Stimulated activated CD8-positive, alpha-beta memory T cell treated with anti-CD3 and anti-CD28 coated beads, Interleukin-7, amount 100 ng/mL, for 4 hours (primary cell): Measurements from ENCODE around the gene RTKN2.
"Not testable (repeated sequence)": the region's sequence is repeated elsewhere in the genome, so short reads cannot be mapped to it uniquely, and the experiment has no call there.

Experiments
- DNase-seq, 2 donors: peaks; one replicate each; pipeline ENCODE4 v3.0.0-alpha.2; 2020; ENCODE audit warnings: low read depth in 2 of 2

The RTKN2 gene

DNA sequence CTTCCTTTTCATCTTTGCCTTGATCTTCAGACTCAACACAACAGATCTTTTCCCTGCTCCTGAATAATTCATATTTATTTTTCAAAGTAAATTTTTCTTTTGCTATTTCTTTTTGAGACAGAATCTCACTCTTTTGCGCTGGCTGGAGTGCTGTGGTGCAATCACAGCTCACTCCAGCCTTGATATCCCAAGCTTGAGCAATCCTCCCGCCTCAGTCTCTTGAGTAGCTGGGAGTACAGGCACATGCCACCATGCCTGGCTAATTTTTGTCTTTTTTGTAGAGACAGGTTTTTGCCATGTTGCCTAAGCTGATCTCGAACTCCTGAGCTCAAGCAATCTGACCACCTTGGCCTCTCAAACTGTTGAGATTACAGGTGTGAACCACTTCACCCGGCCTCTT lies 9.2 kb downstream of the RTKN2 start:
- DNase-seq = no peak

DNA sequence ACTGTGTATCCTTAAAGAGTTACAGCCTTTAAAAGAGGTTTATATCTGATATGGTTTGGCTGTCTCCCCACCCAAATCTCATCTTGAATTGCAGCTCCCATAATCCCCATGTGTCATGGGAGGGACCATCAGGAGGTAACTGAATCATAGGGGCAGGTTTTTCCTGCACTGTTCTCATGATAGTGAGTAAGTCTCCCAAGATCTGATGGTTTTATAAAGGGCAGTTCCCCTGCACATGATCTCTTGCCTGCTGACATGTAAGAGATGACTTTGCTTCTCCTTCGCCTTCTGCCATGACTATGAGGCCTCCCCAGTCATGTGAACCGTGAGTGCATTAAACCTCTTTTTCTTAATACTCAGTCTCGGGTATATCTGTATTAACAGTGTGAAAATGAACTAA lies 9.7 kb downstream of the RTKN2 start:
- no peak for DNase-seq

DNA sequence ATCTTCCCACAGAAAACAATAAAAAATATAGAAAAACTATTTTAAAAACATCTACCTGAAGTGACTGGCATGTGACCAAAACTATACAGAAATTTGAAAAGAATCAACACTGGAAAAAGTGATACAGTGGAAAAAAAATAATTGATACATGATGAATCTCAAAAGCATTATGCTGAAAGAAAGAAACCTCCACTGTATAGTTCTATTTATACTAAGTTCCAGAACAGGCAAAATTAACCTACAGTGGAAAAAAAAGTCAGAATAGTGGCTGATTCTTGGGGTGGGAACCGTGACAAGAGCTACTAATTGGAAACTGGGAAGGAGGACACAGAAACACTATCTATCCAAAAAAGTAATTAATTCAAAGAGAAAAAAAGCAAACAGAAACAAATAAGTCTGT lies 14.9 kb downstream of the RTKN2 start:
- no peak for DNase-seq

DNA sequence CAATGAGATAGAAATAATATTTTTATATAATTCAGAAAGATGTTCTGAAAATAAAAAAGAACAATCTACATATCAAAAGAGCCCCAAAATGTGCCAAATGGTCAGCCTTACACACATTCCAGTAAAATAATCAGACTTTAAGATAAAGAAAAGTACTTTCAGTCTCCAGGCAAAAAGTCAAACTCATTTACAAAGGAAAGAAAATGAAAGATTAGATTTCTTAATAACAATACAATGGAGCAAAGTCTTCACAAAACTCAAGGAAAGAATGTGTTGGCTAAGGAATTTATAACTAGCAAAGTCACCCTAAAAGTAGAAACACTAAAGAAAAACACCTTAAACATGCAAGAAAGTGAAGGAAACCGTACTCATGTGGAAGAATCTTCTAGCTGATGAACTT lies 16.6 kb downstream of the RTKN2 start:
- DNase-seq = no peak

DNA sequence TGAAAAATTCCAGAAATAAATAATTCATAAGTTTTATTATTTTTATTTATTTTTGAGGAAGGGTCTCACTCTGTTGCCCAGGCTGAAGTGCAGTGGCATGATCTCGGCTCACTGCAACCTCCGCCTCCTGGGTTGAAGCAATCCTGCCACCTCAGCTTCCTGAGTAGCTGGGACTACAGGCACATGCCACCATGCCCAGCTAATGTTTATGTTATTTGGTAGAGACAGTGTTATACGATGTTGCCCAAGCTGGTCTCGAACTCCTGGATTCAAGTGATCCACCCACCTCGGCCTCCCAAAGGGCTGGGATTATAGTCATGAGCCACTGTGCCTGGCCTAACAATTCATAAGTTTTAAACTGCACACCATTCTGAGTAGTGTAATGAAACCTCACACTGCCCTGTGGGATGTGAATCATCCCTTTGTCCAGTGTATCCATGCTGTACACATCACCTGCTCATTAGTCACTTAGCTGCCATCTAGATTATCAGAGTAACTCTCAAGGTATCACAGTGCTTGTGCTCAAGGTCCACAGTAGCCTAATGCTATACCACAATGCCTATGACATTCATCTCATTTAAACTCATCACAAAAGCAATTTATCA lies 17.9 kb downstream of the RTKN2 start:
- DNase-seq = no peak

DNA sequence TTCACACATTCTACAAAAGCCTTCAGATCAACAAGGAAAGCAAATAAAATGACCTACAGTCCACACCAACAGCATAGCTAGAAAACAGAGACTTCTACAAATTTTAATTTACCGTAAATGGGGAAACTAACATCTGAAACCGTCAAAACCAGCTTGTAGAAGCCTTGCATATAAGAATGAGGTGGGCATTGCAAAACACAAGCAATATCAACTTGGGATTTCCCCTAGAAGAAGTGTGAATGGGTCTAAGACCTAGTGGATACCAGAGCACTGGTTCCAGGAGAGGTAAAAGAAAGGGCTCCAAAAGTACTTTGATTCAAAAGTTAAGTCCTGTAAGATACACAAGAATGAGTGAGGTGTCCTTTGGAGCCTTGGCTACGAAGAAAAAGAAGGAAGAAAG lies 18.7 kb downstream of the RTKN2 start:
- no peak for DNase-seq

DNA sequence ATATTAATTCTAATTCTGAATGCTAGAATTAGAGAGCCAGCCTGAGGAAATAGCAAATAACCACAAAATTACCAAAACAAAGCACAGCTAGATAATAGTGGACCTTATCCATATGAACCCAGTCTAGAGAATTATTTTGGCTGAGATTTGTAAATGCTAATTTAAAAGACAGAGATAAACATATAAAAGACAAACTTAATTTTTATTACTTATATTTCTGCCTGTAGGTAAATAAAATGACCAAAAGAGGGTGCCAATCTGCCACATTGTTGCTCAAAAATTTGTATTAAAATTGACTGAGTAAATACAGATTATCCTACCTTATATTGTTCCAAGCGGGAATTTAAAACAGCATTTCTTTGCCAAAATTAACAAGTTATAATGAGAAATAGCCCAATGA lies 20.2 kb downstream of the RTKN2 start:
- DNase-seq = no peak

DNA sequence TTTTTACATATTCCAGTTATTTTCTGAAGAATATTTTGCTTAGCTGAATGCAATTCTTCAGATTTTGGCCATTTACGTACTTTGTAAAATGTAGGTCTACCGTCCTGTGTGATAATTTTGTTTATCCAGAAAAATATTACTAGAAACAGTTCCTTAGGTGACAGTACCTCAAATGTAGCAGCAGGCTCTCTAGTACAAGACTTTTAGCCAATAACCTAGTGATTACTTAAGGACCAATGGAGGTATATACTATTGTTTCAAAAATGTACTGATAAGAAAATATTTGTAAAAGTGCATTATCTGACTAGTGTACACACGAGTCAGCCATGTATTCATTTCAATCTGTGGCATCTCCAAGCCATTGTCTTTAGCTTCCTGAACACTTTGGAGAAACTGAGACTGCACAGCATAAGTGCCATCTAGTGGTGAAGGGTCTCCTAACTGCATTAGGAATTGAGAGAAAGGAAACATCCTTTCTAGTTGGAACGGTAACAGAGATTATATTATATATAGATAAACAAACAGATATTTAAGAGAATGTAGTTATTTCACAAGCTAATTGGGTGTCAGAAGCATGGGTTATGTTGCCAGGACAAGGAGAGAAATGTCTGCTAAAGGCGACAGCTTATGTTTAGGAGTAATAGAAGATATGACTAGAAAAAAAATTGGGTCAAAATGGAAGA lies 23.7 kb downstream of the RTKN2 start:
- DNase-seq = peak in 1 of 2 donors; percentile 44

DNA sequence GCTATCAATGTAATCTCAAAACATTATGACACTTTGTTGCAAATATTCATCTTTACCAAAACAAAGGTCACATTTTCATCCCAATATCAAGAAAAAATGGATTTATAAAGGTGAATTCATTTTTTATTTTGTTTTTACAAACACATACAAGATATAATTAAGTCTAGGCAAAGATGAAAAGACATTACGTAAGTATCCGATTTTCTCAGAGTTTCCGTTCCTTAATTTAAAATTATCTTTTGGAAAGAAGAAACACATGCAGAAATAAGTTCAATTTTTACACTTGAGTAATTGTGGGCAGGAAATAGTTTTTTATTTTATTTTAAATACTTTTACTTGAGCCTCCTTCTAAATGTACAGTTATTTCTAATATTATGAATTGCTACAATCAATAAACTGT lies 24.6 kb downstream of the RTKN2 start:
- no peak for DNase-seq

DNA sequence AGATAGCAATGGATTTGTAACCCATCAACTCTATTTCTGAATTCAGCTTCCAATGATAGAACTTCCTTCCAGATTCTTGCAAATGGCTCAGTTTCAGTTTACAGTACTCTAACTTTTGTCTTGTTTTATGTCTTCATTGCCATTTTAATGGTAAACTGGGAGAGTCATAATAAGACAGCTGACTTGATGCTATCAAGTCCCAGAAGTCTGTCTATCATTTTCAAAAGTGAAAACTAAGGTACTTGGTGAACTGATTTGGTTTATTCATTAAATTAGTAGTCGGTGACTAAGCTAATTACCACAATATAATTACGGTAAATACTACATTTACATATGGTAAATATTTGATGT lies 25.0 kb downstream of the RTKN2 start:
- no peak for DNase-seq

DNA sequence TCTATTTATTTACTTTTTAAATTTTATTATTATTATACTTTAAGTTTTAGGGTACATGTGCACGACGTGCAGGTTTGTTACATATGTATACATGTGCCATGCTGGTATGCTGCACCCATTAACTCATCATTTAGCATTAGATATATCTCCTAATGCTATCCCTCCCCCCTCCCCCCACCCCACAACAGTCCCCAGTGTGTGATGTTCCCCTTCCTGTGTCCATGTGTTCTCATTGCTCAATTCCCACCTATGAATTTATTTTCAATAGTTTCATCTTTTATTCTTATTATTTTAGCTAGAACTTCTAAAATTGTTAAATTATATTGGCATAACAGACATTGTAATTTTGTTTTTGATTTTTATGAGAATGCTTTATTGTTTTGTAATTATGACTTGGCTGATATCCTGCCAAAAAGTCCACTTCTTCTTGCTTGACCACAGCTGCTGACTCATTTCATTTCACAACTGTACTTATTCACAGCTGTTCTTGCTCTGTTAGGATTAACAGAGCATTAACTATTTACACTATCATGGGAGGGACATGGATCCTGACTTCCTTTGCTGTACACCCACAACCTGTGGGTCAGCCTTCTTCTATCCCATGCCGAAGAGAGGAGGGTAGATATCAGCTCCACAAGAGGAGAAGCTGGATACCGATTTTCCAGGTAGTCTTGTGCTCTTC lies 25.5 kb downstream of the RTKN2 start:
- DNase-seq = not testable (repeated sequence)

DNA sequence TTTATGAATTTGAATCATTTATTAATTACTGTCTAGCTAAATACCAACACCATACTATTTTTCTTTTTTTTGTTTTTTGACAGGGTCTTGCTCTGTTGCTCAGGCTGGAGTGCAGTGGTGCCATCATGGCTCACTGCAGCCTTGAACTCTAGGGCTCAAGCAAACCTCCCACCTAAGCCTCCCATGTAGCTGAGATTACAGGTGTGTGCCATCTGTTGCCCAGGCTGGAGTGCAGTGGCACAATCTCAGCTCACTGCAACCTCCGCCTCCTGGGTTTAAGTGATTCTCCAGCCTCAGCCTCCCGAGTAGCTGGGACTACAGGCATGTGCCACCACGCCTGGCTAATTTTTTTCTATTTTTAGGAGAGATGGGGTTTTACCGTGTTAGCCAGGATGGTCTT lies 27.1 kb downstream of the RTKN2 start:
- DNase-seq = not testable (repeated sequence)

DNA sequence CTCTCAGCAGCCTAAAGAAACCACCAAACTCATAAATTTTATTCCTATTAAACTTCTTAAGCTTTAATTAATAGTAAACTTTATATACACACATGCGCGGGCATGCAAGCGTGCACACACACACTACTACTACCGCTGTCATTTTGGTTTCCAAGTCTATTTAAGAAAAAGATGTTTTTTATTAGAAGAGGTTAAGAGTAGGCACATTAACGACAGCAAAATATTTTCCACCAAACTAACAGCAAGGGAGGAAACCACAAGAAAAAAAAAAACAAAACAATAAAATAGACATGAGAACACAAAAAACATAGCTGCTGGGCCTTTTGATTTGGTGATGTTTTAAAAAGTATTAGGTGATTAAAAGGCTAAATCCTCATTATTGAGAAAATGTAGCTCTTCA lies 28.6 kb downstream of the RTKN2 start:
- DNase-seq = no peak

DNA sequence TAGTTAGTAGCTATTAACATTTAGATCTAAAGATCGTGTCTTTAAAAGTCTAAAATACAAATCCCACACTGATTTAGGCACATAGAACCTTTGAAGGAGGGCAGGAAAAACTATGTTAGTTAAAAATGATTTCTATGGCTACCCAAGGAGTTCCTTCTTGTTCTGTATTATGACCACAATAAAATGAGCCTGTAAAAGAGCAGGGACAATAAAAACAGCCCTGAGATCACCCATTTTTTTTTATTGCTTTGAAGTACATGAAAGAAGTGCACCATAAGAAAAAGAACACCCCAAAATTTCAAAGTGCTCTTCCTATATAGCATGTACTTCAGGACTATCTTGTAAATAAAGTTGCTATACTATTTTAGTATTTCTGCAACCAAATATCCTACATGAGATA lies 29.8 kb downstream of the RTKN2 start:
- DNase-seq = no peak

DNA sequence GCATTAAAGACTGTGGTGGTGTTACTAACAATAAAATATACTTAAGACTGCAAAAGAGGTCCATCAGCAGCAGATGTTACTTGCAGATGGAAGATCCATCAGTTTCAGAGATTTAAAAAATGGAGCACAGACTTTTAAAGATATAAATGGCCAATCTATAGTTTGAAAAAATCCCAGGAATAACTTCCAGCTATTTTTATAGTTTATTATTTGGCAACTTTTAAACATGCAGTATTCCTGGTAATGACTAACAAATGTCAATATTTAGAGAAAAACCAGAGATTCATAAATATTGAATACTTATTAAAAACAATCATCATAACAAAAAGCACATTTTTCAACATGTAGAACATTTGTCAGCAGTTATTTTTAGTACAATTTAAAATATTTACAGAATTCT lies 30.7 kb downstream of the RTKN2 start:
- DNase-seq = no peak

DNA sequence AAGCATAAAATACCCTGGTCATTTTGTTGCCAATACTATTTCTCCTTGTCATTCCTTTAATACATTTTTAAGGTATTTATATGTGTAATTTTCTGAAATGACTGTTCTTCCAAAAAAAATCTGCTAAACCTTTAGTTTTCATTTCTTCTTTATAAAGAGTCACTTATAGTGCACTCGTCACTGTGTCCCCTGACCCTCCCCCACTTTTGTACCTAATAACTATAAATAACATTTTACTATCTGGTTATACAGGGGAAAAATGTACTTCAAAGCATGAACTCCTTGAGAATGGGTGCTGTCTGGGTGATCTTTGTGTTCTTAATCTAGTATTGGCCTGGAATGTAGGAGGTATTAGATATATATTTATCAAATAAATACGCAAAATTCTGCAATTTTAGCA lies 31.1 kb downstream of the RTKN2 start:
- DNase-seq = no peak

DNA sequence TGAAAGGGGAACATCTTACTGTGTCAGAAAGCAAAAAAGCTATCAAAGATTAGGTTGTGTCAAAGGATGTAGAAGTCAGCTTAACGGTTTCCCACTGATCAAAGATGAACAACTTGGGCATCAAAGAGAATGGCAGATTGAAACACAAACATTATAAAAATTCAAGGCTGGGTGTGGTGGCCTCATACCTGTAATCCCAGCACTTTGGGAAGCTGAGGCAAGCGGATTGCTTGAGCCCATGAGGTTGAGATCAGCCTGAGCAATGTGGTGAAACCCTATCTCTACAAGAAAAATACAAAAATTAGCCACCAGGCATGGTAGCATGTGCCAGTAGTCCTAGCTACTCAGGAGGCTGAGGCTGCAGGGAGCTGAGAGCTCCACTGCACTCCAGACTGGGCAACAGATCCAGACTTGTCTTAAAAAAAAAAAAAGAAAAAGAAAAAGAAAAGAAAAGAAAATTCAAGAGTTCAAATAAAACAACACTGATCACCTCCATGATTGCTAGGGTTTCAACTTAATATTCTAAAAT lies 34.5 kb downstream of the RTKN2 start:
- no peak for DNase-seq

DNA sequence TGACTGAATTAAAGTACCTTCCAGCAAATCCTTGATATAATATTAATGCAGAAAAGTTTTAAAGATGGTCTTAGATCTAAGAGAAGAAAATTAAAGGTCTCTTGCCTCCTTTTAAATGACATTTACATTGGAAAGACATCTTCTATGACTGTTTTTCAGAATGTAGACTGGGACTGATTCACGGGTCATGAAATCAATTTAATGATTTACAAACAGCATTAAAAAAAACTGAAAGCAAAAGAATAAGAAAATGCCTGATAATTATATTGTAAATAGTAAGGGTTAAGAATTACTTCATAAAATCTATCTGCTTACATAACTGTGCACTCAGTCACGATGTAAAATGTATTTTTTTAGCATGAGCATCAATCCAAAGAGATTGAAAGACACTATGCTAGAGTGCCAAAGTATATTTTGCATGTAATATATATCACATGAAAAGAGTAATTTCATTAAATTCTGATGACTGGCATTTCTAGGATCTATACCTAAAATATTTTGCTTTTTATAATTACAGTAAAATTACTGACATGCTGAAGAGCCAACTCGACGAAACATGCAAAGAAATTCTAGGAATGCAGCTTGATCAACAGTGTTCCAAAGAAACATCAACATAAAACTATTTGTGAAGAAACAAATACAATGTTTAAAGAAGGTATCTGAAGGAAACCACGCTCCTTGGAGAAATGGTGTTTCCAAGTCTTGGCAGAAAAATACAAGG lies 35.1 kb downstream of the RTKN2 start:
- DNase-seq = no peak

DNA sequence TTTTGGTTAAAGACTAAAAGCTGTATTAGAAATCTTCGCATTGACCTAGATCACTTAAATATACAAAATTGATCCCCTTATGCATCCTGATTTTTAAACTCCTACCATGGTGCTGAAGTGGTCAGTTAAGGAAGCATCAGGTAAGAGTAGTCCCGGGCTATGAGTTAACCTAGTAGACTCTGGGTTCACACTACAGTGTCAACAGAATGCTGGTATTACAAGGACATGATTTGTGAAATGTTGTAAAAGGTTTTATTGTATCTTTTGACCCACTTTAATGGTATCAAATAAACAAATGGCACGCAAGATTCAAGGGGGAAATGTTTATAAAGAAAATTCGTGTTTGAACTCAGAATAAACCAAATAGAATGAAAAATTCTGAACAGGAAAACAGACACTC lies 36.8 kb downstream of the RTKN2 start:
- DNase-seq = no peak

DNA sequence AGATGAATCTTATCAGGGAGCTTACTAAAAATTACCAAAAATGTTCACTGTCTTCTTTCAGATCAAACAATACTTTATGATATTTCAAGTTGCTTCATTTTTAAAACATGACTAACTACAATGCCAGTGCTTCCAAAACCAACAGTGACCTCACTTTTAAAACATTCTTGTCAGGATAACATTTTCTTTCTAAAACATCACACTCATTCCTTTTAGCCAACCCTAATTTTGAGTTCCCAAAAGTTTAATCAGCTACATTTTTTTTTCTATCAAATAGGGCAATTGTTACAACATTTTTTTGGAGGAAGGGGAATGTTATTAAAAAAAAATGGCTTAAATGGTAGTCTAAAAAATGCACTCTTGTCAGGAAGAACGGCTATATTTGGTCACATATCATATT lies 37.3 kb downstream of the RTKN2 start:
- DNase-seq = no peak

DNA sequence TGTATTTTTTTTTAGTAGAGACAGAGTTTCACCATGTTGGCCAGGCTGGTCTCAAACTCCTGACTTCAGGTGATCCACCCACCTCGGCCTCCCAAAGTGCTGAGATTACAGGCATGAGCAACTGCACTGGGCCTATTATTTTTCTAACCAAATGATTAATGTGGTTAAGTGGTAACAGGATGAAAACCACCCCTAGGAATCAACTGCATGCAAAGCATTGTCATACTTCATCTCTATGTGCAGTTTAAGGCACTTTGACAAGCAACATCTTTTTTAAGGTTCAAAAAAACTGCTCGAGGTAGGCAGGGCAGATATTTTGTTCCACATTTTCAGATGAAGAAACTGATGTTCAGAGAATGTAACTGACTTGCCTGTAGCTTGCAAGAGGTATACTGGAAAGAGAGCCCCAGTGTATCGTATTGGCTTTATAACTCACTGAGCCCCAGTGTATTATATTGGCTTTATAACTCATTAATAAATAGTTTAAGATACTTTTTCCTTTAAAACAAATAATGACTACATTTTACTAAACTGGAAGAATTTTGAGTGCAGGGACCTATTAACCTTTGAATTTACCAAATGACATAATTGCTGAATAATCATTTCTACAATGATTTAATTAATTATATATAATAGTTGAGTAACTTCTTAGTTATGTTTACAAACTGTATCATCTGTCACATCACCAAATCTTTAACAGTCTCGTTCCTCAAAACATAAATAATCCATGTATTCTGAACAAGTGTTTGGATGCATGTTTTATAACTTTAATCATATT lies 38.1 kb downstream of the RTKN2 start:
- no peak for DNase-seq

DNA sequence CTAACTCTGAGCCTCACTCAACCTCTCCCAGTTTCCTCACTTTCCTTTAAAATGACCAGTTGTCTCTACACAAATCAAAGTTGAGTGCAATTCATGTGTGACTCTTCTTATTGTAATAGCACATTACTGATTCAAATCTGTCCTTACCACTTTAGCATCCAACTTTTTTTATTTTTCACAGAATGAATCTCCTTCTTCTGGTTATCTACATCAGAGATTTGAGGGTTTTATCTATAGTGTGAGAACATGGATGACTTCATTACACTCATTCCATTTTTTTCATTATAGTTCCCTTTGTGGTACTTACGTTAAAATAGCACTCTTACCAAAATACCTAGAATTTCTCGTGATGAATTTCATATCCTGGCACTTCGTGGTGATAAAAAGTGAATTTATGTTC lies 43.3 kb downstream of the RTKN2 start:
- DNase-seq = no peak
